Colon (tissue), 2 donors: ENCODE data around the gene ADAP1.

Source experiments
- FAIRE-seq: peaks from 2 replicates; lab custom pipeline; 2012; peaks lifted over from hg19 to GRCh38; lab: Jason Lieb, UNC
- donor health status: control.
- donor health status: control.

Gene ADAP1

DNA sequence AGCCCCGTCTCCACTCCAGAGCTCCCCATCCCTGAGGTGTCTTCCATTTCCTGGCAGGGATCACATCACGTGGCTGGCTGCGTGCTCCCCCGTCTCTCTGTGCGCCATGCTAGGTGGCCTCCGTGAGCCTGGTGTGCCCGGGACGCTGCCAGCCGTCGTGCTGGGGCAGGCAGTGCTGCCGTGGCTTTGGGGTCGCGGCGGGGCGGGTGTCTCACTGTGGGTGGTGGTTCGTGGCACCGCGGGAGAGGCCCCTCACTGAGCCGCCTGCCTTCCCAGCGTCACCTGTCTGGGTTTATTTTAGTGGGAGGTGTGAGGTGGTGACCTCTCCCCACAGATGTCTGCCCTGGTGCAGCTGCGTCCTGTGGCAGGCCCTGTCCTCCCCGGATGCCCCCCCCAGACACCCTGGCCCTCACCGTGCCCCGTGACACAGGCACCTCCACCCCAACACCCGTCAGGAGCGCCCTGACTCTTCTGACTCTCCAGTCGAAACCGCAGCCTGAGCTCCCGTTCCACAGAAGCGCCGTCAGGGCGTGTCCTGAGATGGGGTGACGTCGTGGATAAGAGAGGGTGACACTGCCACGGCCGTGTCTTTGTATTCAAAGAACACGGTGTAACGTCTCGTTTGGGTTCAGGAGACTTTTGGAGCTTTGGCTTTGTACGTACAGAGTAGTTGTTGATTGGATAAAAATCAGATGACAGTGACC, 60.2 kb downstream of the ADAP1 start:
- FAIRE-seq: no peak

DNA sequence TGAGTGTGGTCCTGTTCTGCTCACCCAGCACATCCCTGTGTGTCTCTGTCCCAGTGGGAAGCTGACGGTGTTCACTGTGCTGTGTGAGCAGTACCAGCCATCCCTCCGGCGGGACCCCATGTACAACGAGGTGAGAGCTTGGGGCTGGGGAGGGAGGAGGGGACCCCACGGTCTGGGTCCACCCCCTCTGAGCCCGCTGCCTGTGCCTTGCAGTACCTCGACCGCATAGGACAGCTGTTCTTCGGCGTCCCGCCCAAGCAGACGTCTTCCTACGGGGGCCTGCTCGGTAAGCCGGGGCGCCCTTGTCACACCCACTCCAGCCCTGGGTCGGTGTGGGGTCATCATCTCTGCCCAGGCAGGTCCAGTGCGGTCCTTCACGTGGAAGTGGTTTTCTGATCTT, 60.8 kb downstream of the ADAP1 start:
- FAIRE-seq: no peak

DNA sequence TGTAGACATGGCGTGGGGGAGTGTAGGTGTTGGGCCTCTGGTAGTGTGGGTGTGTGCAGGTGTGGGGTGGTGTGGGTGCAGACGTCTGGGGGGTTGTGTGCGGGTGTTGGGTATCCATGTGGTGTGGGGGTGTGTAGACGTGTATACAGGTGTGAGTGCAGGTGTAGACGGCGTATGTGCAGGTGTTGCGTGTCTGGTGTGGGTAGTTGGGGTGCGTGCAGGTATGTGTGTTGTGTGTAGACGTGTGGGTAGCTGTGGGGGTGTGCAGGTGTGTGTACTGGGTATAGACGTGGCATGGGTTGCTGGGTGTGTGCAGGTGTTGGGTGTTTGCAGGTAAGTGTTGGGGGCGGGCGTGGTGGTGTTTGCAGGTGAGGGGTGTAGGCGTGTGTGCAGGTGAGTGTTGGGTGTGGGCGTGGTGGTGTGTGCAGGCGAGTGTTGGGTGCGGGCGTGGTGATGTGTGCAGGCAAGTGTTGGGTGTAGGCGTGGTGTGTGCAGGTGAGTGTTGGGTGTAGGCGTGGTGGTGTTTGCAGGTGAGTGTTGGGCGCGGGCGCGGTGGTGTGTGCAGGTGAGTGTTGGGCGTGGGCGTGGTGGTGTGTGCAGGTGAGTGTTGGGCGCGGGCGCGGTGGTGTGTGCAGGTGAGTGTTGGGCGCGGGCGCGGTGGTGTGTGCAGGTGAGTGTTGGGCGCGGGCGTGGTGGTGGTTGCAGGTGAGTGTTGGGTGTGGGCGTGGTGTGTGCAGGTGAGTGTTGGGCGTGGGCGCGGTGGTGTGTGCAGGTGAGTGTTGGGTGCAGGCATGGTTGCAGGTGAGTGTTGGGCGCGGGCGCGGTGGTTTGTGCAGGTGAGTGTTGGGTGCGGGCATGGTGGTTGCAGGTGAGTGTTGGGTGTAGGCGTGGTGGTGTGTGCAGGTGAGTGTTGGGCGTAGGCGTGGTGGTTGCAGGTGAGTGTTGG, 61.6 kb downstream of the ADAP1 start:
- FAIRE-seq: no peak

DNA sequence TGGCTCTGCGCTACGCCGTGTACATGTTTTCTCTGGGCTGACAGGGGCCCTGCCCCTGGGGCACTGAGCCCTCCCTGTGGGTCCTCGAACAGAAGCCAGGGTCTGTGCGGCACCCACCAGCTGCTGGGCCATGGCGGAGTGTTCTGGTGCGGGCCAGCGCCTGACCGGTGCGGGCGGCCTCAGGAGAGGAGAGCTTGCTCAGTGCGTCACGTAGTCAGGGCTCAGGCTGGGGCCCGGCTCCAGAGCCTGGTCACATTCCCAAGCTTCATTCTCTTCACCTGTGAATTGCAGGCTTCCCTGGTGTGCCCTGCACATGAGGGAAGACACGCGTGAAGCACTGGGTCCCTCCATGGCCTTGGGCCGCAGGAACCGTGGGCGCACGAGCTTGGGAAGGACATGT, 62.7 kb downstream of the ADAP1 start:
- FAIRE-seq: no peak

DNA sequence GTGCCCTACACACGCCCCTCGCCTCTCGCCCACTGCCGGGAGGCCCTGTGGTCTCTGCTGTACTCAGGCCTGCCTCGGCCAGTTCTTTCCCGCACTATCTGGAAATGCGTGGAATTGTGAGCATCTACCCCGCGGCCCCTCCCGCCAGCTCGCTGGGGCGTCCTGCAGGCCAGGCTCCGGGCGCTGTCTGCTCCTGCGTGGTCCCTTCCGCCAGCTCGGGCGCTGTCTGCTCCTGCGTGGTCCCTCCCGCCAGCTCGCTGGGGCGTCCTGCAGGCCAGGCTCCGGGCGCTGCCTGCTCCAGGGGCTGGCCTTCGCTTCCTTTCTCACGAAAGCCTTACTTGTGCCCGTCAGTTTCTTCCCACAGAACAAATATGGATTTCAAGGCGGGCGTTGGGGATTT, 63.2 kb downstream of the ADAP1 start:
- no peak for FAIRE-seq

DNA sequence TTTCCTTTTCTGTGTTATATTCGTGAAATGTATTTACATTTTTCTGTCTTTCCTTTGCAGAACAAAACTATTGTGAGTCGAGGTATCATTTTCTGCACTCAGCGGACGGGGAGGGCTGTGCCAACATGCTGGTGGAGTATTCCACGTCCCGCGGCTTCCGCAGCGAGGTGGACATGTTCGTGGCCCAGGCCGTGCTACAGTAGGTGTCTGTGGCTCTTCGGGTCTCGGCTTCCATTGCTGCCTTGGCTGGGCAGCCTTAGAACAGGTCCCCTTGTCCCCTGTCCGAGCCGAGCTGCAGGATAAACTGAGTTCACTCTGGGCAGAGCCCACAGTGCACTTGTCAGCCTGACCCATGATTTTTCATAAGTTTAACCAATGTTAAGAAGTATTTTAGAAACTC, 63.6 kb downstream of the ADAP1 start:
- no peak for FAIRE-seq

DNA sequence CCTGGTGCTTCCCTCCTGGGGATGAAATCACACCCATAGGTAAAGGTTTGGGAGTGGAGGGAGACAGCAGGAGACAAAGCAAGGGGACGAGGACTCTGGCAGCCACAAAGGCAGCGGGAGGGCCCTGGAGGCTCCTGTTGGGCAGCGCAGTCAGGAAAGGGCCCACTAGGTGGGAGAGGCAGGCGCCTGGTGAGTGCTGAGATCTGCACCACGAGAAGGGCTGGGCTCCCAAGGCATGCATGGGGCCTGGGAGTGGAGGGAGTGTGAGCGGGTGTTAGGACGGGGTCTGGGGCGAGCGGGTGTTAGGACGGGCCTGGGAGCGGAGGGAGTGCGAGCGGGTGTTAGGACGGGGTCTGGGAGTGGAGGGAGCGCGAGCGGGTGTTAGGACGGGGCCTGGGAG, 65.1 kb downstream of the ADAP1 start:
- FAIRE-seq: no peak

DNA sequence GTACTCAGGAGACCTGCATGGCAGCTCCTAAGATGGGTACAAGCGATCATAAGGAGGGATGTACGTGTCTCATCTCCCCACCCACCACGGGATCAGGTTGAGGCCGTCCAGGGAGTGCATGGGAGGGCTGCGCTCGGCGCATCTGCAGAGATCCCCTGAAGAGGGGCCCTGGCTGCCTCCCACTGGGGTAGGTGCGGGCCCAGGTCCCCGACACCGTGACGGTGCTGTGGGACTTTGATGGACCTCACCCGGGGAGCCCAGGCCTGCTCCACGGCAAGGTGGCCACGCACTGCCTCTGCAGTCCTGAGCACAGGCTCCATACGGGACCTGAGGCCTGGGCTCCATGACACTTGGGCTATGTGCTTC, 65.5 kb downstream of the ADAP1 start:
- FAIRE-seq: no peak

DNA sequence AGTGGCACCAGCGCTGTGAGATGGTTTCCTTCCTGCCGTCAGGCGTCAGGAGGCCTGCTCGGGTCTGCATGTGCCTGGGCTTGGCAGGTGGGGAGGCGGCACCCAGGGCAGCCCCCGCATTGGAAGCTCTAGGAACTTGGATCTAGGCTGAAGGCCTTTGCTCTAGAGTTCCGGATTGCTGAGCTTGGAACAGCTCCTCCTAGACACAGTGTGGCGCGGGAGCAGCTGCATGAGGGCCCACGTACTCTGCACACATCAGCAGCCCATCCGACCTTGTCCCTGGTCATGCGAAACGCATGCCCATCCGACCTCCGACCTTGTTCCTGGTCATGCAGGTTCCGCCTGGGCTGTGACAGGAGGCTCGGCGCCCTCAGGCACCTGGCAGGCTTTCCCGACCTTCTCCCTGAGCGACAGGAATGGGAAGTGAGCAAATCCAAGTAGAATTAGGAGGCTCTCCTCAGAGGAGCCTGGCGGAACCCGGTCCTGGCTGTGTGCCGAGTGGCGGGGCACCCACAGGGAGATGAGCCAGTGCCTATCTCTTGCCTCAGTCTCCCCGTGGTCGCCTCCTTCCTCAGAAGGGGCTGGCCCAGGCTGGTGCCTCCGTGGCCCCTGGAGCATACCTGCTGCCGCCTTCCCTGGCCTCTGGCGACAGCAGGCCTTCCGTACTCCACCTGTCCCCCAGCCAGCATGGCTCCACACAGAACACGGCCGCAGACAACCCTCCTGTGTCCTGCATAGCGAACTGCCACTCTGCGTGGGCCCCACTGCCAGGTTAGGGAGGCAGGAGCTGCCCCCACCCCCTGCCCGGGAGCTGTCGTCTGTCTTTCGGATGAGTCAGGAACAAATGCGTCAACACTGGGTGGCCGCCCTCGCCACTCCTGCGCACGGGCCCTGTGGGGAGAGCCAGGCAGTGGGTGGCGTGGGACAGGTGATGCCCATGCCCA, 66.1 kb downstream of the ADAP1 start:
- no peak for FAIRE-seq

DNA sequence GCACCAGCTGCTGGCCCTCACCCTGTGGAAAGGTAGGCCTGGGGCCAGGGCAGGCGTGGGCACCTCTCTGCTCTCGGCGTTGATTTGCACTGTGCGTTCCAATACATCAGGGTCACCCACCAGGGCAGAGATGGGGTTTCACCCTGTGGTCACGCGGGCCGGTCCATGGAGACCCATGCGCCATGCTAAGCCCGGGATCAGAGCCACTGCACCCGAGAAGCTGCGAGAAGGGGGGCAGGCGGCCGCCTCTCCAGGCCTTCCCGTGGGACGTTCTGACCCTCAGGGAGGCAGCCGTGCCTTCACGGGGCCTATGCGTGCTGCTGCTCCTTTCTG, 67.0 kb downstream of the ADAP1 start:
- FAIRE-seq: no peak

DNA sequence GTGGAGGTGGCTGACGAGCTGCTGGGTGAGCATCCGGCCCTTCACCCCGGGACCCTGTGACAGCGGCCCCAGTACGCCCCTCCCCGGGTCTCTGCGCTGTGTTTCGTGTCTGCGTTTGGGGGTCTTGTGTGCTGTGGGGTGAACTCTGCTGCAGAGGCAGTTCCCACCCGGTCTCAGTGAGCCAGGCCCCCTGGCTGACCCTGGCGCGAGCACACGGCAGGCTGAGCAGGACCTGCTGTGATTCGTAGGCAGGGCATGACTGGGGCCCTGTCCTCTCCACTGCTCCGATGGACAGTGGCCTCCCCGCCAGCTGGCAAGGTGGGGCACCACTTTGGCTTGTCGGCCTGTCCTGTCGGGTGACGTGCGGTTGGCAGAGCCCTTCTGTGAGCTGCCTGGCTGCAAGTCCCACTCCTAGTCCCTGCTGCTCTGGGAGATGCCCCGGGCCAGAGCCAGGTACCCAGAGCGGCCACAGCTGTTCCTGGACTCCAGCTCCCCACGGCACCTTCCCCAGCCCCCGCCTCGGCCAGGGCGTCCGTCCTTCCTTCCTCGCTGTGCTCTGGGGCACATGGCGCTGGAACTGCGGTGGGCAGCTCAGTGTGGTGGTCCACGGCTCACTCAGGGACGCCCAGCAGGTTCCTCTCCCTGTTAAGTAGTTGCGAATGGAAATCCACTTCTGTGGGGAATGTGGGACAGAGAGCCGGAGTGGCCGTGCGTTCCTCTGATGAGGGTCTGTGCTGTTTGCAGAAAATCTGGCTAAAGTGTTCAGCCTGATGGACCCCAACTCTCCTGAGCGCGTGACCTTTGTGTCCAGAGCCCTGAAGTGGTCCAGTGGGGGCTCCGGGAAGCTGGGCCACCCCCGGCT, 67.6 kb downstream of the ADAP1 start:
- FAIRE-seq: no peak

DNA sequence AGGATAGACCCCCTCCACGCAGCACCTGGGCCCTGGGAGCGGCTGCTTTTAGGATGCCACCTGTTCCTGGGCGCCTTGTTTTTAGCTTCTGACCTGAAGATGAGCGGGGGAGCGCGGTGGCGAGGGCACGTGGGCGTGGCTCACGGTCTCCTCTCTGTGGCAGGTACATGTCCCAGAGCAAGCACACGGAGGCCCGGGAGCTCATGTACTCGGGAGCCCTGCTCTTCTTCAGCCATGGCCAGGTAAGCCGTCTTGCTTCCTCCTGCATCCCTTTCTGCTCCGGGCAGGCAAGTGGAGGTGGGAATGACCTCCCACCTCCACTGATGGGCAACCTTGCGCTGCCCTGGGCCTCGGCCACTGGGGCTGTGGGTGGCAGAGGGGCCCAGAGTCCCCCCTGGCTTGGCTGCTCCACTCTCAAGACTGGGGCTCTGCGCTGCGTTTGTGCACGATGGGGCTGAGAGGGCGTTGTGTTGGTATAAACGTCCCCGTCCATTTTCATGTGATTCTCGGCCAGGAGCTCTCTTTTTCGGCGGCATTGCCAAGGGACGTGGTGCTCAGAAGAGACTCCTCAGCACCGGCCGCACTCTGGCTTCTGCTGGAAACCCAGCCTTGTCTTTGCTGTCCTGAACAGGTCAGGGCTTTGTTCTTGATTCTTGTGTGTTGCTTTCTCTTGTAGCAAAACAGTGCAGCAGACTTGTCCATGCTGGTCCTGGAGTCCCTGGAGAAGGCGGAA, 68.4 kb downstream of the ADAP1 start:
- FAIRE-seq: no peak

DNA sequence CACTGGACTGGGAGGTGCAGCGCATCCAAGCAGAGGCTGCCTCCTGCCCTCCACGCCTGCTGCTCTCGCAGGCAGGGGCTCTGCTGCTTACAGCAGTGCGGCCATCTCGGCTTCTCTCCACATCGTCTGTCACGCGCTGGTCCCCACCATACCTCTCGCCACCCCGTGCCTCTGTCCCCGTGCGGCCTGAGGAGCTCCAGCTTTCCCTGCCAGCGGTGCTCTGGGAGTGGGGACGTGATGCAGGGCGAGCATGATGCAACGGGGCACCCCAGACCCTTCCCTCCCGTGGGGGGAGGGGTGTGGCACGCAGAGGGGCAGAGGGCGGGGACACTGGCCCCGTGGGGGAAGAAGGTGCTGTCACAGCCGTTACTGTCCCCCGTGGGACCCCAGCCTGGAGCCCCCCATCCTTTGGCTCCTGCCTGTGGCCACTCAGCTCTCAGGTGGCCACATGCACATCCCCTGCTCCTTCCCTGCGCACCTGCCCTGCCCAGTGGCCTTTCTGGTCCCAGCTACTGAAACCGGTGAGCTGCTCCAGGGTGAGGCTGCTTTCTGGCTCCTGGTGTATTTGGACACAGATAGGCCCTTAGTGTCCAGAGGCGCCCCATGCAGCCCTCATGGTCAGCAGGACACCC, 69.1 kb downstream of the ADAP1 start:
- no peak for FAIRE-seq

DNA sequence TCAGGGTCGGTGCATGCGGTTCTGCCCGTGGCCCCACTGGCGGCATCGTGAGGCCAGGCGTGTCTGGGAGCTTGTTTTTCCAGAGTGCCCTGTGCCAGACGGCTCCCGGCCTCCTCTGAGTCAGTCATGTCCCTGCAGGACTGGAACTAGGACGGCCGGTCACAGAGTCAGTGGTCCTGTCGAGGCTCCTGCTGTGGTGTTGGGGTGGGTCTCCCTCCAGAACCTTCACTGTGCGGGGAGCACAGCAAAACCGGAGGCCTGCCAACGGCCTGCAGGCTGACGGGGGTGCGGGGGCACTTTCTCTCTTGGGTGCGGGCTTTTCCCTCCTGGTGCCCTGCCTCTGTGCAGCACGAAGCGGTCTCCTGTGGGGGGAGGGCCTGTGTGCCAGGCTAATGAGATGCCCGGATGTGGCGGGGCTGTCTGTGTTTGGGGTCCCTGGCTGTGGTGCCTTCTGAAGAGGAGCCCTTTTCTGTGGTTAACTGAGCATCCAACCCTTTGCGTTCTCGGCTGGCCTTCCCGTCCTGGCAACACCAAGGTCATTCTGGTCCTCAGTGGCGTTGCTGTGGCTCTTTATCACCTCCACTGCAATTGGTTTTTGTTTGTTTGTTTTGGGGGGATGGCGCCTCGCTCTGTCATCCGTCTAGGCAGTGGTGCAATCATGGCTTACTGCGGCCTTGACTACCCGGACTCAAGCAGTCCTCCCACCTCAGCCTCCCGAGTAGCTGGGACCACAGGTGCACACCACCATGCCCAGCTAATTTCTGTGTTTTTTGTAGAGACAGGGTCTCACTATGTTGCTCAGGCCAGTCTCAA, 70.1 kb downstream of the ADAP1 start:
- FAIRE-seq: no peak

DNA sequence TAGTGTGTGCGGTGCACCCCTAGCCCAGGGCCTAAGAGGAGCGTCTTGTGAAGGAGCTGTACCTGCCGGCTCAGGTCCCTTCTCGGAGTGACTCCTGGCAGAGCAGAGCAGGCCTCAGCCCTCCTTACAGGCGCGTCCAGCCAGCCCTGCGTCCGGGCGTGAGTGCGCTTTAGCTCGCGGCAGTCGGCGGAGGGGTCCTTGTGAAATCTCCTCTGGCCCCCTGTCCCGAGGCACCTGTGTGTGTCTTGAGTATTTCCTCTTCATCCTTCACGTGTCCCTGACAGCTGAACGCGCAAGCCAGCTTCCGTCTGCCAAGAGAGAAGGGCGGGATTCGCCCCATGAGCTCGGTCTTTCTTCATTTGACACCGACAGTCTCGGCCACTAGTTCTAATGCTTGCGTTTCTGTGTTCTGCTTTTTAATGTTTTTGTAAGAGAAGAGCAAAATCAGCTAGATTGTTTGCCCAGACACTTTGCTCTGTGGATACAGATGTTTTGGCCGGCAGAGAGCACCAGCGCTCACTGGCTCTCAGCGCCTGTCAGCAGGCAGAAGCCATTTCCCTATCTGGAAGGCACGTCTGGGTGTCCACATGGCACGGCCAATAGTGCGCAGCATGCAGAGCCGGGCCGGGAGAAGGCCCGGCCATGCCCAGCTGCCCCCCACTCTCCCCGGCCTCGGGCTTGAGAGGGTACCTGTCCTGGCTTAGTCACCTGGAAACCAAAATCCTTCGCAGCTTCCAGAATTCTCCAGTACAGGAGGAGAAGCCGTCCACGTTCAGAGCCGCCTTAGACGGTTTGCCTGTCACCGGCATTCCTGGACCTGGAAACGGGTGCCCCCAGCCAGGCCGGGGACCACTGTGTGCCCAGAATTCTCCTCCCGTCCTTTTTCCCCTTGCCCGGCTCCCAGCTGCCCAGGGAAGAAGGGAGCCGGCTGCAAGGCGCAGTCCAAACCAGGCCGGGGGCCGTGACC, 71.1 kb downstream of the ADAP1 start:
- FAIRE-seq: no peak

DNA sequence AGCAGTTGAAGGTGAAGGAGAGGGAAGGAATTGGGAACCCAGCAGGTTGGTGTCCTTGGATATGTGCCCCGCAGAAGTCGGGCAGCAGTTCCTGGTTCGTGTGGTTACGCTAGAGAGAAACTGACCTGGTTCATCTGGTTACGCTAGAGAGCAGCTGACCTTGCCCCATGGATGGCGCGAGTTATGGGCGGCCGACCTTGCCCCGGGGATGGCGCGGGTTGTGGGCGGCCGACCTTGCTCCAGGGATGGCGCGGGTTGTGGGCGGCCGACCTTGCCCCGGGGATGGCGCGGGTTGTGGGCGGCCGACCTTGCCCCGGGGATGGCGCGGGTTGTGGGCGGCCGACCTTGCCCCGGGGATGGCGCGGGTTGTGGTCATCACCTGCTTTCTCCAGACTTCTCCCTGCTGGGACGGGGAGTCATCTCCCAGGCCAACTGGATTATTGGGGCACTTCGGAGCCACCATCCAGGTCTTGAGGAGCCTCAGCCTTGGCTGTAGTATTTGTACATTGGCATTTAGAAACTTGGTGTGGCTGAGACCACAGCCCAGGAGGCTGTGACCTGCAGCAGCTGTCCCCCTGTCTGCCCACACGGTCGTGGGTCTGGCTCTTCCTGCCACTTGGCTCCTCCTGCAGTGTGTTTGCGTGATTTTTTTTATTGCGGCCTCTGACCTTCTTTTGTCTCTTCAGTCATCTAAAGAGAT, 72.0 kb downstream of the ADAP1 start:
- FAIRE-seq: no peak

DNA sequence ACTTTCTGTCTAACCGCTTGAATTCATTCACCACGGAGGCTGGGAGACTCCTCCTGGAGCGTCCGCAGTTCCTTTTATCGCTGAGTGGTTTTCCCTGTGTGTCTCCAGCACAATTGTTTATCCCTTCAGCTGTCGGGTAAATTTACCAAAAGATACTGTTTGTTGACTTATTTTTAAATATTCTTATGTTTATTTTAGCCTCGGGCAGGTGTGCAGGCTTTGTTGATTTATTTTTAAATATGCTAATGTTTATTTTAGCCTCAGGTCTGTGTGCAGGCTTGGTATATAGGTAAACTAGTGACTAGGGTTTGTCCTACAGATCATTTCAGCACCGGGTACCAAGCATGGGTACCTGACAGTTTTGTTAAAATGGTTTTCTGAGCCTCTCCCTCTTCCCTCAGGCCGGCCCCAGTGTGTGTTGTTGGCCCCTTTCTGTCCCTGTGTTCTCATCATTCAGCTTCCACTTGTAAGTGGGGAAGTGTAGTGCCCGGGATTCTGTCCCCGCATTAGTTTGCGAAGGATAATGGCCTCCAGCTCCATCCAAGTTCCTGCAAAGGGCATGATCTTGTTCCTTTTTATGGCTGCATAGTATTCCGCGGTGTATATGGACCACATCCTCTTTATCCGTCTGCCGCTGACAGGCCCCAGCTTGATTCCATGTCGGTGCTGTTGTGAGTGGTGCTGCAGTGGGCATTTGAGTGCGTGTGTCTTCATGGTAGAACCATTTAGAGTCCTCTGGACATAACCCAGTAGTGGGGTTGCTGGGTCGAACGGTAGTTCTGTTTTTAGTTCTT, 72.8 kb downstream of the ADAP1 start:
- FAIRE-seq: no peak
